Measurements from ENCODE around the gene RPS14.

Gene RPS14

GRCh38 chr5:150412319-150413175, 37.0 kb downstream of the RPS14 start, which contains the start of gene CD74:
TSS of gene CD74 (minus strand) at chr5:150412910. CDS start at chr5:150412749, 161 bp downstream.
- DNase-seq, result peak; percentile 70 to 94

DNA sequence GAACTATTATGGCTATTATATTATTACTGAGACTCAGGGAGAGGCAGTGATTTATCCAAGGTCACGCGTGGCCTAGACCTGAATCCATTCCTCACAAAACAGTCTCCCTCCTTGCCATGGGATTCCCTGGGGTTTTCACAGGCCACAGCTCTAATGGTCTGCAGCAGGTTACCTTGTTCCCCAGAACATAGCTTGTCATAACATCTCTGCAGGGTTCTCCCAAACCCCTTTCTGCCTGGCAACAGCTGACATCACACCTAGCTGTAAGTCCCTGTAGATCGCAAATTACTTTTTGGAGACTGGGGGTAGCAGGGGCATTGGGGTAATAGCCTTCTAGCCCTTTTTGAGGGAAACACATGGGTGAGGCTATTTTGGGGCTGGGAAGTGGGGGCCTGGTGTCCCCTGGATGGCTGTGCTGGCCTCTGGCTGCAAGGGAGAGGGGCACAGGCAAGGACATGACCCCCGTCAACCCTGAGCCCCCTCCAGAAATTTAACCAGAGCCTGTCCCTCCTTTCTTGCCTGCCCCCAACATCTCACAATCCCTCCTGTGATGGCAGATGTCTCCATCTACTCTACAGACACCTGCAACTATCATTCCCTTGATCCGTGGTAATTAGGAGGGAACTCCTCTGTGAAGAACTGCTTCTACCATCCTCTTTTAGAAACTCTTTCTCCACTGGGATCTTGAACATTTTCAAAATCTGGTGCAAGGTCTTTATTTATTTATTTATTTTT, 38.1 kb downstream of the RPS14 start:
- peak; percentile 41 to 62 for DNase-seq

- DNase-seq, result peak; percentile 12 to 99
These were observed 38.9 kb downstream of the RPS14 start for GRCh38 chr5:150410524-150411244.

DNA sequence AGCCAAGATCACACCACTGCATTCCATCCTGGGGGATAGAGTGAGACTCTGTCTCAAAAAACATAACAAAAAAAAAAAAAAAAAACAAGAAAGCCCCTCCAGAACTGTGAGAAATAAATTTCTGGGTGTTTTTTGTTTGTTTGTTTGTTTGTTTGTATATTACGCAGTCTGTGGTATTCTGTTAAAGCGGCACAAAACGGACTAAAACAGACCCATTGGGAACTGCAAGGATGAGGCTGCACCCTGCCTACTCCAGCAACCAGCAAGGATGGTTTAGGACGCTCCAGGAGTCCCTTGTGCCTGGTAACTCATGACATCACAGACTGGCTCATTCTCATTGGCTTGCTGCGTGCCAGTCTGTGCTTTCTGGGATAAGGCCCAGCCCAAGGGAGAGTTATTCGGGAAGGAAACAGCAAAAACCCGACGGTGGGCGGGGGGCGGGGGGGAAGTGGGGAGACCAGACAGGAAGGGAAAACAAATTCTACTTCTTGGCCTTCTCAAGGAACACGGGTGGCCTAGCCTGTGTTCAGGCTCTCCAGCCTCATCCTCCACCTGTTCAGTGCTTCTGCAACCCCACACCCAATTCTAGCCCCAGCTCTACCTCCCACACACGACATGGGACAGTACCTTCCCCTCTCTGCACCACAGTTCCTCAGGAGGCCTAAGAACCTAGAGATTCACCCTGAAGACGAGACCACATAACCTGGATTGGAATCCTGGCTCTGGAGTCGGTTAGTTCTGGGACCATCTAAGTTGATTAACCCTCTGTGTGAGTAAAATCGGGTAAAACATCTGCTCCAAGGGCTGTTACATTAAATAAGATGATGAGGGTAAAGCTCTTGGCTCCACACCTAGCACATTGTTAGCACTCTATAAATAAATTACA, 39.7 kb downstream of the RPS14 start:
- DNase-seq, result peak; percentile 20 to 75

DNA sequence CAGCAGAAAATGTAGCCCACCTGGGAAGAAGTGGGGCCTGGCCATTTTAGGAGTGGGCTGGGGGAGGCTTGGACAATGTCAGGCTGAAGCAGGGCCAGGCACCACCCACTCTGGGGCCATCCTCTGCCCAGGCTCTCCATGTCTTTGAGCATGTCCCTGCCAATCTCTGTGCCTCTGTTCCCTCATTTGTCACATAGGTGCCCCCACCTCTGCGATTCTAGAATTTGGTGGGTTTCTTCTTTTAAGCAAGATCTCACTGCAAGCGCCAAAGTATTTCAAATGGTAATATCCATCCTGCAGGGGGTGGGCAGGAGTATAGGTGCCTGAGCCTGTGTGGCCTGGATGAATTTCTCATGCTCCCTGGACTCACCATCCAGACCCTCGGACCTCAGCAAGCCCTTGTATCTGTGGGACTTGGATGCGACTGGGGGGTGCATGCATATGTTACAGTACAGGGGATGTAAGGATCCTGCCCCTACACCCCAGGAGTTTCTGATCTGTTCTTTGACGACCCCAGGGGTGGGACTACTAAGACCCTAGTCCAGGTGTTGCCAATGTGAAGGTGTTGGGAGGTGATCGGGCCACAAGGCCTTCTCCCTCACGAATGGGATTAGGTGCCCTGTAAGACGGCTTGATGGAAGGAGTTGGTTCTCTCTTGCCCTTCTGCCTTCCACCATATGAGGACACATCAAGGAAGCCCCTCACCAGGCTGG, 41.2 kb downstream of the RPS14 start:
- DNase-seq, result no peak

DNA sequence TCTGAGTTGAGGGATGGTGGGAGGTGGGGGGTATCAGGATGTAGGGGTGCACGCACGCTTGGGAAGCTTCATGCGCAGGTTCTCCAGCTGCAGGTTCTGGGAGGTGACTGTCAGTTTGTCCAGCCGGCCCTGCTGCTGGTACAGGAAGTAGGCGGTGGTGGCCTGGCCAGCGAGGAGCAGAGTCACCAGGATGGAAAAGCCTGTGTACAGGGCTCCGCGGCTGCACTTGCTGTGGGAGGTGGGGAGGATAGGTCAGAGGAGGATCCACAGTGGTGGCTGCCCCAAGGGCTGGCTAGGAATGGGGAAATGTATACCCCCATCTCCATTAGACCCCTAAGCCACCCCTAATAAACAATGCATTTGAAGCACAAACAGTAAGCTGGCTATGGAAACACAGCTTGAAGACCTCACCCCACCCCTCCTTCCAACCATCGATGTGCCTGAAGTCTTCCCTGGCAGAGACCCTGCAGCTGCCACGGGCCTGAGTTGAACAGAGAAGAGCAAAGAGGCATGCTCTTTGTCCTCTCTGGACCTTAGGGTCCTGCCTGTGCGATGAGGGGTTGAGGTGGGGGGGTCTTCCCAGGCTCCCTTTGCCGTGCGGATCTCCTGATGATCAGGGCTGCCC, 42.3 kb downstream of the RPS14 start:
- DNase-seq, result no peak

DNA sequence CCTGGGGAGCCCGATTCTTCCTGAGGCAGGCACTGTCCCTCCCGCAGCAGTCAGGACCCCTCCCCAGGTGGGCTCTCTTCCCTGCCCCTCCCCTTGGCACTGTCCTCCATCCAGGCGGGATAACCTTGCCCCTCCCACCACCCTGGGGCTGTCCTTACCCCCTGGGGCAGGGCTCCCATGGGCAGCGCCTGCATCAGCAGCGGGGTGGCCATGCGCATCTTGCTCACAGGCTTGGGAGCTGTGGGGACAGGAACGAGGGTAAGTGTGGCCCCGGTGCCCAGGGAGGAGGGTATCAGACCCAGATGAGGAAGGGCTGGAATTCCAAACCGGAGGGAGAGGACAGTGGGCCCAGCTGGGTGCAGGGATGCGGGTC, 42.8 kb downstream of the RPS14 start:
- no peak for DNase-seq

DNA sequence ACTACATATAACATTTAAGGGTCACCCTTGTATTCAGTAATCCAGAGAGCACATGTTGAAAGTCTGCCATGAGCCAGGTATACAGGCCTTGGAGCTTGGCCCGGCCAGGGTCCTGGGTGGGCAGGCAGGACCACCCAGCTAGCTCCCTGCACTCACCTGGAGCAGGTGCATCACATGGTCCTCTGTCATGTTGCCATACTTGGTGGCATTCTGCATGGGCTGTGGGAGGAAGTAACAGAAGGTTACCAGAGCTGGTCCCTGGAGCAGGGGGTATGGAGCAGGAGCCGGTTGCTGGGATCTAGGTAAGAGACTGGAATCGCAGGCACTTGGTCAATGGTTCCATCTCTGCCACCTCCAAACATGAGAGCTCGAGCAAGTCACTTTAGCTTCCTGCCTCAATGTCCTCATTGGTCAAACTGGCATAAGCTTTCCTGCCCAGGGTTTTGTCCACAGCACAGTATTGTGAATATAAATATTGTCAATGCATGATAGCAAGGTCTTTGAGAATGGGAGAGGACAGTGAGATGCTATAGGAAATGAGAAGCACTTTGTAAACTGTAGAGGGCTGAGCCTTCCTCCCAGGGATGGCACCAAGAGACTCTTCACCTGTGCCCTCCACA, 43.3 kb downstream of the RPS14 start:
- DNase-seq, result no peak

GRCh38 chr5:150404941-150405816, 44.4 kb downstream of the RPS14 start:
- no peak for DNase-seq

DNA sequence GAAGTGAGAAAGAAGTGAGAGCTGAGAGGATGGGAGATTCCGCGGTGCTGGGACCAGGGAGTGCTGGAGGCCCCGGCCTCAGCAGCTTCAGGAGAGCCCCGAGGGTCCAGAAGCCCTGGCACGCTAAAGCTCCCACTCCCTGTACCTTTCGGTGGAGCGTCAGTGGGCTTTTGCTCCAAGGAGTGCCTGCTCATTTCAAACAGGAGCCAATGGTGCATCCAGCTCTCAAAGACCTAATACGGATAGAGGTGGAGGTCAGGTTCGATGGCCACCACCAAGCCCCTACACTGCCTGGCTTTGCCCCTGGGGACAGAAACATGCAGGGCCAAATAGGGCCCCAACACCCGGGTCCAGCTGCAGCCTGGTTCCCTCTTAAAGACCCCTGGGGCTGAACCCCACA, 45.0 kb downstream of the RPS14 start:
- no peak for DNase-seq

GRCh38 chr5:150404121-150404520, 45.4 kb downstream of the RPS14 start:
- no peak for DNase-seq

DNA sequence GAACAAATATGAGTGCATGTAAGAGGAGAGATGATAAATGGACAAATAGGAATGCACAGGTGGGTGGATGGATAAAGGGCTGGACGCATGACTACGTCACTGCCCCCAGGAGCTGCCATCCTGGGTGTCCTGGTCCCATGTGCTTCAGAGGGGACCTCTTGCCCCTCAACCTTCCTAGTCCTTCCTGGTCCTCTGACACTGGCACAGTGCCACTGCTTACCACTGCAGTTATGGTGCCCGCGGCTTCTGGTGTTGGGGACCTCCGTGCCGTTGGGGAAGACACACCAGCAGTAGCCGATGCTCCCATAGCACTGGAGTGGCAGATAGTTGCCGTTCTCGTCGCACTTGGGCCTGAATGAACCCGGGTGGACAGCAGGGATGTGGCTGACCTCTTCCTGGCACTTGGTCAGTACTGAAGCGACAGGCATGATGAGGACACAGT, 46.6 kb downstream of the RPS14 start:
- DNase-seq, result no peak

DNA sequence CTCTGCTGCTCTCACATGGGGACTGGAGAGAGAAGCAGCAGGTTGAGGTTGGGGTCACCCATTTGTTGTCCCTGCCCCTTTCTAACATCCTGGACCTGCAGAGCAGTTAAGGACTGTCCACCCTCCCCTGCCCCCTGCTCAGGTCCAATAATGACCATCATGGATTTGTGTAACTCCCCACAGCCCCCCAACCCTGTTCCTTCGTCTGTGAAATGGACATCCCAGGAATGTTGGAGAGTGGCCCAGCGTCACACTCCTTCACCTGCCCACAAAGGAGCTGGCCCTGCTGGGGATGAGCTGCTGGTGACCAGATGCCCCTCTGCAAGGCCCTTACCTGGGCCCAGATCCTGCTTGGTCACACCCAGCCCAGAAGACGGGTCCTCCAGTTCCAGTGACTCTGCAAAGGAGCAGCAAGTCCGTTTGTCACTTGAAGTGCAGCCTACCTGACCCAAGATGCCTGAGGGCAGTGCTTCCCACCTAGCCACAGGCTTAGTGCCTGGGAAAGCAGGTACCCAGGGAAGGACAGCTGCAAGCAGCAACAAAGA, 47.2 kb downstream of the RPS14 start:
- no peak for DNase-seq

DNA sequence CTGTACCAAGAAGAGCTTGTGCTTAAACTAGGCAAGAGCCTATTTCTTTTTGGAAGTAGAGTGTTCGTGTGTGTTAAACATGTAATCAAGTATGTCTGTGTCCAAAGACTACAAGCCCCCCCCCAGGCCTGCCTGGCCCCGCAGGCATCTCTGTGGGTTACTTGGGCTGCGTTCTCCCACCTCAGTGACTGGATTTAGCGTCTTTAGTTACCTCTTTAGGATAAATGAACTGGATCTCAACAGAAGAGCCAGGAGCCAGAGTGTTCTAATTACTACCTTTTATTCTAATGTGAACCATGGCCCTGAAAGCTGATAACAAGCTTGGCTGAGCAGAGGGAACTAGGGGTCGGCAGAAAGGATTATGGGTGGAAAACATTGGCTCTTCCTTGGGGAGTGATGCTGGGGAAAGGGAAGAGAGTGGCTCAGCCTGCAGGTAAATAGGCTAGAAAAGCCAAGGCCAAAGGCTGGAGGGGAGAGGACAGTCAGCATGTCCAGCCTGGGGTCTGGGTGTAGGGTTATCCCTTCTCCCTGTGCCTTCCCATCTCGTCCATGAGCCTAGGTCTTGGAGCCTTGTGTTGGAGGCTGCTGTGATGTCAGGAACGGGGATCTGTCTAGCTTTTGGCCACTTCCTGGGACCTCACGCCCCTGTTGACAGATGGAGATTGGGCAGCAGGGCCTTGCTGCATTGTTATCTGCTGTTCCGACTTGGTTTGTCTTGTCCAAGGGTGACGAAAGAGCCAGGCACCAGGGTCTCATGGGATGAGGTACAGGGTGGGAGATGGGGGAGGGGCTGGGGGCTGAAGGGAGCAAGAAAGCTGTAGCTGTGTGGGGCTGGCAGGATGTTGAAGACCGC, 47.9 kb downstream of the RPS14 start:
- no peak for DNase-seq

GRCh38 chr5:150401076-150401375, 48.5 kb downstream of the RPS14 start:
- no peak for DNase-seq

- DNase-seq, result no peak
These were observed 49.0 kb downstream of the RPS14 start for GRCh38 chr5:150400316-150401075.

DNA sequence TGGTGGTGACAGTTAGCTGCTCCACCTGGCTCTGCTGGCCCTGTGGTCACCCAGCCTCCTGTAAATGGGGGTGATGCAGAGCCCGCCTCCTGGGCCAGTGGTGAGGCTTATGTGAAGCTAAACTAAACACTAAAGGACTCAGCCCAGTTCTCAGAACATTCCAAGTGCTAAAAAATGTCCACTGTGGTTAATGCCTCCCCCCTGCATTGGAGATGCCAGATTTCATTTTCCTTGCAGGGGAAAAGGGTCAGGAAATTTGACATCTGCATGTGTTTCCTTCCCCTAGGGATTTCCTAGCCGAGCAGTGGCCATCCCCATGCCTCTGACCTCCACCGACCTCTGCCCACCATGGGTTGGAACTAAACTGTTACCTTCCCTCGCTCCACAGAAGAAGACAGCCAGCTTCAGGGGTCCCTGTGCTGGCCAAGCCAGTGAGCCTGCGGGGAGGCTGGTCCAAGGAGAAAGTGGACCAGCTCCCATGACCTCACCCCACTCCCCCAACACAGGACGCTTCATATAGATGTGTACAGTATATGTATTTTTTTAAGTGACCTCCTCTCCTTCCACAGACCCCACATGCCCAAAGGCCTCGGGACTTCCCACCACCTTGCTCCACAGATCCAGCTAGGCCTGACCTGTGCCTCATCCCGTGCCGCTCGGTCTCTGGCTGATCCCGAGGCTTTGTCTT, 49.9 kb downstream of the RPS14 start:
- no peak for DNase-seq
